Calu3 (cell line): Measurements from ENCODE around the gene SLC1A7. TPM values are rescaled to one million over a fixed set of nuclear protein-coding genes. Genes with fewer than 3 reads are reported as not detected.
A peak's percentile ranks its signal among the peaks of the same experiment; 100 is the strongest.

Experiments used
- BruUV-seq: library from RNA; stranded (reverse); fragments of 400-500 nt; replicated peaks from 2 replicates; lab custom pipeline; 2021; lab: Mats Ljungman, UMichigan
- CTCF ChIA-PET: fragments of 300-600 bp; sonication (Branson Sonifier 250); formaldehyde crosslinking; loops from one replicate; lab custom pipeline; 2022; ENCODE audit warnings: antibody characterized with exemption; lab: Charles Lee
- DNase-seq: peaks from one replicate; pipeline ENCODE4 v3.0.0; 2022
- H3K27ac Mint-ChIP-seq: one replicate; pipeline ENCODE4 v1.8.0; 2022; ENCODE audit warnings: mixed read lengths; ENCODE audit not compliant: unreplicated experiment
- H3K27me3 Mint-ChIP-seq: one replicate; pipeline ENCODE4 v1.8.0; 2022; ENCODE audit warnings: mixed read lengths; ENCODE audit not compliant: unreplicated experiment
- H3K36me3 Mint-ChIP-seq: one replicate; pipeline ENCODE4 v1.8.0; 2022; ENCODE audit warnings: mild to moderate bottlenecking, moderate library complexity, mixed read lengths; ENCODE audit not compliant: insufficient read depth, unreplicated experiment
- H3K4me1 Mint-ChIP-seq: one replicate; pipeline ENCODE4 v1.8.0; 2022; ENCODE audit warnings: mild to moderate bottlenecking, low read depth, mixed read lengths; ENCODE audit not compliant: unreplicated experiment
- H3K4me3 Mint-ChIP-seq: one replicate; pipeline ENCODE4 v1.8.0; 2022; ENCODE audit warnings: mild to moderate bottlenecking, low read depth, moderate library complexity, mixed read lengths; ENCODE audit not compliant: unreplicated experiment
- H3K9me3 Mint-ChIP-seq: one replicate; pipeline ENCODE4 v1.8.0; 2022; ENCODE audit warnings: low read depth, mixed read lengths; ENCODE audit not compliant: unreplicated experiment
- CTCF ChIP-seq: fragments of 200-600 bp; IDR thresholded peaks from one replicate; pipeline ENCODE4 v1.8.0; 2022; ENCODE audit warnings: antibody characterized with exemption; ENCODE audit not compliant: unreplicated experiment
- intact Hi-C: fragments of 100-400 bp; cut with micrococcal nuclease; formaldehyde crosslinking; loops from one replicate; pipeline ENCODE4 v1.10.0; 2022; ENCODE audit not compliant: unreplicated experiment
- total RNA-seq: library from RNA; stranded (reverse); gene quantifications from 2 replicates; pipeline ENCODE4 v1.2.3, GENCODE V29; 2022

SLC1A7 gene
- total RNA-seq, 1 experiment from 2014 or later, result not detected

- Mint-ChIP-seq H3K4me1 (peaks cover 6% of the 10 kb centered on the region), H3K27ac (no peak overlapping the region)
- BruUV-seq, result no TSS peak
Observed at GRCh38 chr1:53116307-53116810, 26.1 kb downstream of the SLC1A7 start.

GRCh38 chr1:53115403-53116306, 26.8 kb downstream of the SLC1A7 start:
- no TSS peak for BruUV-seq
- Mint-ChIP-seq H3K9me3 (no peaks in the 10 kb centered on the region), H3K27me3 (no peaks in the 10 kb centered on the region), H3K4me3 (no peak overlapping the region), H3K4me1 (peaks cover 10% of the 10 kb centered on the region), H3K36me3 (peaks cover 3% of the 10 kb centered on the region), H3K27ac (no peak overlapping the region)
- TF ChIP-seq CTCF, result no peak
- peak; percentile 28 for DNase-seq
- intact Hi-C loops, result no loop called here
- CTCF ChIA-PET, result interaction anchor here (0.7 kb wide), 1 partner anchor 71 kb away, joined by 4 read pairs; no protein-coding TSS in a partner anchor

More at GRCh38 chr1:53116307-53116810, 26.1 kb downstream of the SLC1A7 start:
- no peak for DNase-seq
- CTCF ChIA-PET, result interaction anchor here (0.6 kb wide), 1 partner anchor 22 kb away, joined by 4 read pairs; no protein-coding TSS in a partner anchor
- intact Hi-C loops, result no loop called here
- no peak overlapping the region for H3K4me3 Mint-ChIP-seq
- no peaks in the 10 kb centered on the region for H3K9me3 Mint-ChIP-seq
- no peaks in the 10 kb centered on the region for H3K27me3 Mint-ChIP-seq
- H3K36me3 Mint-ChIP-seq, result peaks cover 3% of the 10 kb centered on the region
- TF ChIP-seq CTCF, result no peak

GRCh38 chr1:53114581-53115400, 27.6 kb downstream of the SLC1A7 start:
- Mint-ChIP-seq H3K36me3 (no peaks in the 10 kb centered on the region), H3K27me3 (no peaks in the 10 kb centered on the region), H3K9me3 (no peaks in the 10 kb centered on the region), H3K4me3 (no peak overlapping the region), H3K27ac (no peak overlapping the region), H3K4me1 (peaks cover 14% of the 10 kb centered on the region)
- no TSS peak for BruUV-seq
- no peak for TF ChIP-seq CTCF
- CTCF ChIA-PET, result interaction anchor here (0.7 to 0.9 kb wide), 2 partner anchors 72 to 108 kb away, joined by 4 to 5 read pairs; no protein-coding TSS in a partner anchor
- DNase-seq, result no peak
- intact Hi-C loops, result no loop called here

GRCh38 chr1:53114090-53114489, 28.3 kb downstream of the SLC1A7 start:
- Mint-ChIP-seq H3K36me3 (no peaks in the 10 kb centered on the region), H3K4me1 (peaks cover 14% of the 10 kb centered on the region), H3K4me3 (no peak overlapping the region), H3K27me3 (no peaks in the 10 kb centered on the region), H3K27ac (no peak overlapping the region), H3K9me3 (no peaks in the 10 kb centered on the region)
- no TSS peak for BruUV-seq
- no peak for DNase-seq
- intact Hi-C loops, result no loop called here
- CTCF ChIA-PET, result interaction anchor here (0.9 kb wide), 1 partner anchor 109 kb away, joined by 5 read pairs; no protein-coding TSS in a partner anchor
- no peak for TF ChIP-seq CTCF
